Caco-2 (cell line): ENCODE results near the gene TIMD4. TPM values are rescaled to one million over a fixed set of nuclear protein-coding genes. Genes with fewer than 3 reads are reported as not detected.

ENCODE experiments used
- BruUV-seq: library from RNA; stranded (reverse); fragments of 400-500 nt; replicated peaks from 2 replicates; lab custom pipeline; 2021; lab: Mats Ljungman, UMichigan
- CTCF ChIA-PET: fragments of 300-600 bp; sonication (Branson Sonifier 250); formaldehyde crosslinking; loops from one replicate; lab custom pipeline; 2022; ENCODE audit warnings: antibody characterized with exemption; lab: Charles Lee
- POLR2A ChIA-PET: fragments of 300-600 bp; sonication (Branson Sonifier 250); formaldehyde crosslinking; loops from one replicate; lab custom pipeline; 2022; ENCODE audit warnings: antibody characterized with exemption; lab: Charles Lee
- DNase-seq, 2 experiments: peaks; one replicate each; pipeline versions ENCODE4 v3.0.0 to v3.0.0-alpha.2; 2020 to 2022
- H3K27me3 ChIP-seq: replicated peaks from 2 replicates; pipeline ENCODE4 v1.6.0; 2011; ENCODE audit warnings: low read length; ENCODE audit not compliant: control insufficient read depth, insufficient read depth
- H3K36me3 ChIP-seq: 2 replicates; pipeline ENCODE4 v1.5.1; 2011; ENCODE audit warnings: low read length; ENCODE audit not compliant: control insufficient read depth, insufficient read depth
- H3K4me1 ChIP-seq: fragments of 250-450 bp; sonication (Bioruptor Pico); 2 replicates; pipeline ENCODE4 v1.5.1; 2020; ENCODE audit warnings: mild to moderate bottlenecking
- H3K4me3 ChIP-seq: 2 replicates; pipeline ENCODE4 v1.5.1; 2011; ENCODE audit warnings: low read depth, mild to moderate bottlenecking, control low read depth, low read length
- H3K9me3 ChIP-seq: fragments of 250-450 bp; sonication (Bioruptor Pico); 2 replicates; pipeline ENCODE4 v1.5.1; 2020; ENCODE audit warnings: mild to moderate bottlenecking, moderate library complexity
- H3K27ac Mint-ChIP-seq: one replicate; pipeline ENCODE4 v1.8.0; 2022; ENCODE audit warnings: mixed read lengths; ENCODE audit not compliant: unreplicated experiment
- H3K27me3 Mint-ChIP-seq: one replicate; pipeline ENCODE4 v1.8.0; 2022; ENCODE audit warnings: mixed read lengths; ENCODE audit not compliant: insufficient read depth, unreplicated experiment
- H3K36me3 Mint-ChIP-seq: one replicate; pipeline ENCODE4 v1.8.0; 2022; ENCODE audit warnings: mild to moderate bottlenecking, mixed read lengths; ENCODE audit not compliant: insufficient read depth, unreplicated experiment
- H3K4me1 Mint-ChIP-seq: one replicate; pipeline ENCODE4 v1.8.0; 2022; ENCODE audit warnings: low read depth, mixed read lengths; ENCODE audit not compliant: unreplicated experiment
- H3K4me3 Mint-ChIP-seq: one replicate; pipeline ENCODE4 v1.8.0; 2022; ENCODE audit warnings: mild to moderate bottlenecking, moderate library complexity, mixed read lengths; ENCODE audit not compliant: unreplicated experiment
- H3K9me3 Mint-ChIP-seq: one replicate; pipeline ENCODE4 v1.8.0; 2022; ENCODE audit warnings: mixed read lengths; ENCODE audit not compliant: unreplicated experiment
- CTCF ChIP-seq, 2 experiments: fragments of 200-600 bp in 1 of 2; IDR thresholded peaks; 1 replicate in 1 of 2; 2 replicates in 1 of 2; pipeline versions ENCODE4 v1.5.1 to v1.8.0; 2011 to 2022; ENCODE audit warnings: antibody characterized with exemption in 1 of 2, control low read depth in 1 of 2, inconsistent platforms in 1 of 2, low read depth in 1 of 2, low read length in 1 of 2, mild to moderate bottlenecking in 1 of 2, moderate library complexity in 1 of 2; ENCODE audit not compliant: insufficient read depth in 1 of 2, severe bottlenecking in 1 of 2, unreplicated experiment in 1 of 2
- intact Hi-C: fragments of 100-400 bp; cut with micrococcal nuclease; formaldehyde crosslinking; loops from one replicate; pipeline ENCODE4 v1.10.0; 2022; ENCODE audit not compliant: unreplicated experiment
- total RNA-seq: library from RNA; stranded (reverse); gene quantifications from 2 replicates; pipeline ENCODE4 v1.2.3, GENCODE V29; 2022

Gene TIMD4
- total RNA-seq, 1 experiment from 2014 or later, result 1.7 TPM

GRCh38 chr5:156906807-156907206, 56.2 kb downstream of the TIMD4 start:
- H3K9me3 ChIP-seq, result no peaks in the 10 kb centered on the region
- no peaks in the 10 kb centered on the region for H3K36me3 ChIP-seq
- no peak overlapping the region for H3K4me3 Mint-ChIP-seq
- H3K27ac Mint-ChIP-seq, result no peak overlapping the region
- no peaks in the 10 kb centered on the region for H3K36me3 Mint-ChIP-seq
- ChIA-PET POLR2A (no interaction called here), CTCF (no interaction called here)
- H3K27me3 Mint-ChIP-seq, result no peaks in the 10 kb centered on the region
- intact Hi-C loops, result no loop called here
- no peaks in the 10 kb centered on the region for H3K4me1 ChIP-seq
- BruUV-seq, result no TSS peak
- no peak overlapping the region for H3K4me3 ChIP-seq
- H3K9me3 Mint-ChIP-seq, result no peaks in the 10 kb centered on the region
- no peaks in the 10 kb centered on the region for H3K4me1 Mint-ChIP-seq
- no peak for TF ChIP-seq CTCF (IDR thresholded peaks at IDR 0.05; ENCODE audit: insufficient read depth in 1 of 2, low read depth in 1 of 2, low read length in 1 of 2, severe bottlenecking in 1 of 2, unreplicated experiment in 1 of 2)
- no peaks in the 10 kb centered on the region for H3K27me3 ChIP-seq
- no peak for DNase-seq

- no peak overlapping the region for H3K27ac Mint-ChIP-seq
- BruUV-seq, result no TSS peak
- no peak overlapping the region for H3K4me3 Mint-ChIP-seq
- Histone ChIP-seq H3K4me1 (no peaks in the 10 kb centered on the region), H3K9me3 (no peaks in the 10 kb centered on the region), H3K27me3 (no peaks in the 10 kb centered on the region), H3K36me3 (no peaks in the 10 kb centered on the region), H3K4me3 (no peak overlapping the region)
- TF ChIP-seq CTCF (IDR thresholded peaks at IDR 0.05; ENCODE audit: insufficient read depth in 1 of 2, low read depth in 1 of 2, low read length in 1 of 2, severe bottlenecking in 1 of 2, unreplicated experiment in 1 of 2), result no peak
- no peaks in the 10 kb centered on the region for H3K36me3 Mint-ChIP-seq
- intact Hi-C loops, result no loop called here
- ChIA-PET POLR2A (no interaction called here), CTCF (no interaction called here)
- DNase-seq, result no peak
- H3K27me3 Mint-ChIP-seq, result peaks cover 3% of the 10 kb centered on the region
- H3K9me3 Mint-ChIP-seq, result no peaks in the 10 kb centered on the region
- H3K4me1 Mint-ChIP-seq, result peaks cover 11% of the 10 kb centered on the region
These were observed 66.5 kb downstream of the TIMD4 start for GRCh38 chr5:156896546-156896945.

- TF ChIP-seq CTCF (IDR thresholded peaks at IDR 0.05; ENCODE audit: insufficient read depth in 1 of 2, low read depth in 1 of 2, low read length in 1 of 2, severe bottlenecking in 1 of 2, unreplicated experiment in 1 of 2), result no peak
- POLR2A ChIA-PET, result no interaction called here
- Mint-ChIP-seq H3K4me3 (no peak overlapping the region), H3K27me3 (peaks cover 6% of the 10 kb centered on the region), H3K36me3 (no peaks in the 10 kb centered on the region), H3K27ac (no peak overlapping the region), H3K4me1 (peaks cover 11% of the 10 kb centered on the region), H3K9me3 (no peaks in the 10 kb centered on the region)
- Histone ChIP-seq H3K4me3 (no peak overlapping the region), H3K9me3 (no peaks in the 10 kb centered on the region), H3K27me3 (no peaks in the 10 kb centered on the region), H3K36me3 (no peaks in the 10 kb centered on the region), H3K4me1 (no peaks in the 10 kb centered on the region)
- DNase-seq, result no peak
- BruUV-seq, result no TSS peak
- intact Hi-C loops, result no loop called here
- CTCF ChIA-PET, result no interaction called here
These were observed 69.5 kb downstream of the TIMD4 start for GRCh38 chr5:156893517-156893916.
